Measurements from ENCODE around the gene XKR8.

The XKR8 gene

GRCh38 chr1:27959792-27960603, at the start of gene XKR8:
Gene XKR8, plus strand, starts transcription at chr1:27959973. Its CDS starts 97 bp downstream, at chr1:27960070.
- H3K4me3 Mint-ChIP-seq = peak within 1 kb of the TSS; percentile 81
- peaks cover 5% of the 10 kb centered on the region for H3K36me3 Mint-ChIP-seq (ENCODE audit: low read depth)
- peaks cover 4% of the 10 kb centered on the region for H3K27me3 Mint-ChIP-seq (ENCODE audit: low read depth)
- no peaks in the 10 kb centered on the region for H3K9me3 Mint-ChIP-seq
- H3K4me1 Mint-ChIP-seq (ENCODE audit: low read depth) = peaks cover 13% of the 10 kb centered on the region
- peak within 1 kb of the TSS; percentile 73 for H3K27ac Mint-ChIP-seq

GRCh38 chr1:27912429-27912828, 47.3 kb upstream of the XKR8 start:
- Mint-ChIP-seq H3K27ac (peak overlapping the region; percentile 76), H3K27me3 (ENCODE audit: low read depth) (peaks cover 3% of the 10 kb centered on the region), H3K36me3 (ENCODE audit: low read depth) (peaks cover 18% of the 10 kb centered on the region)

GRCh38 chr1:27915082-27915575, 44.6 kb upstream of the XKR8 start:
- peaks cover 11% of the 10 kb centered on the region for H3K36me3 Mint-ChIP-seq (ENCODE audit: low read depth)
- H3K27me3 Mint-ChIP-seq (ENCODE audit: low read depth) = peaks cover 20% of the 10 kb centered on the region
- peaks cover 5% of the 10 kb centered on the region for H3K9me3 Mint-ChIP-seq
- H3K4me3 Mint-ChIP-seq = peak overlapping the region; percentile 99
- peaks cover 14% of the 10 kb centered on the region for H3K4me1 Mint-ChIP-seq (ENCODE audit: low read depth)
- H3K27ac Mint-ChIP-seq = peak overlapping the region; percentile 99

More at GRCh38 chr1:27912429-27912828, 47.3 kb upstream of the XKR8 start:
- Mint-ChIP-seq H3K4me1 (ENCODE audit: low read depth) (peaks cover 14% of the 10 kb centered on the region), H3K9me3 (peaks cover 5% of the 10 kb centered on the region), H3K4me3 (peak overlapping the region; percentile 28)

GRCh38 chr1:27922272-27922671, 37.5 kb upstream of the XKR8 start:
- H3K4me1 Mint-ChIP-seq (ENCODE audit: low read depth) = no peaks in the 10 kb centered on the region
- H3K36me3 Mint-ChIP-seq (ENCODE audit: low read depth) = no peaks in the 10 kb centered on the region
- peaks cover 24% of the 10 kb centered on the region for H3K27me3 Mint-ChIP-seq (ENCODE audit: low read depth)
- no peak overlapping the region for H3K27ac Mint-ChIP-seq
- no peaks in the 10 kb centered on the region for H3K9me3 Mint-ChIP-seq
- no peak overlapping the region for H3K4me3 Mint-ChIP-seq

- H3K4me3 Mint-ChIP-seq = no peak overlapping the region
- H3K27ac Mint-ChIP-seq = no peak overlapping the region
- no peaks in the 10 kb centered on the region for H3K9me3 Mint-ChIP-seq
- peaks cover 1% of the 10 kb centered on the region for H3K36me3 Mint-ChIP-seq (ENCODE audit: low read depth)
- peaks cover 9% of the 10 kb centered on the region for H3K27me3 Mint-ChIP-seq (ENCODE audit: low read depth)
- peaks cover 17% of the 10 kb centered on the region for H3K4me1 Mint-ChIP-seq (ENCODE audit: low read depth)
Measured at GRCh38 chr1:27928216-27928954, 31.4 kb upstream of the XKR8 start.

GRCh38 chr1:27931184-27931583, 28.6 kb upstream of the XKR8 start:
- H3K27ac Mint-ChIP-seq = peak overlapping the region; percentile 81

GRCh38 chr1:27931759-27932158, 28.0 kb upstream of the XKR8 start:
- H3K36me3 Mint-ChIP-seq (ENCODE audit: low read depth) = peaks cover 1% of the 10 kb centered on the region
- H3K27ac Mint-ChIP-seq = no peak overlapping the region
- H3K4me3 Mint-ChIP-seq = no peak overlapping the region
- H3K9me3 Mint-ChIP-seq = no peaks in the 10 kb centered on the region
- H3K4me1 Mint-ChIP-seq (ENCODE audit: low read depth) = peaks cover 29% of the 10 kb centered on the region
- peaks cover 14% of the 10 kb centered on the region for H3K27me3 Mint-ChIP-seq (ENCODE audit: low read depth)

More at GRCh38 chr1:27931184-27931583, 28.6 kb upstream of the XKR8 start:
- H3K4me3 Mint-ChIP-seq = peak overlapping the region; percentile 12
- peaks cover 1% of the 10 kb centered on the region for H3K36me3 Mint-ChIP-seq (ENCODE audit: low read depth)
- no peaks in the 10 kb centered on the region for H3K9me3 Mint-ChIP-seq
- H3K27me3 Mint-ChIP-seq (ENCODE audit: low read depth) = peaks cover 14% of the 10 kb centered on the region
- peaks cover 29% of the 10 kb centered on the region for H3K4me1 Mint-ChIP-seq (ENCODE audit: low read depth)

- Mint-ChIP-seq H3K4me1 (ENCODE audit: low read depth) (peaks cover 35% of the 10 kb centered on the region), H3K36me3 (ENCODE audit: low read depth) (peaks cover 1% of the 10 kb centered on the region), H3K4me3 (peak within 1 kb of the TSS; percentile 61), H3K27me3 (ENCODE audit: low read depth) (peaks cover 14% of the 10 kb centered on the region), H3K9me3 (no peaks in the 10 kb centered on the region), H3K27ac (peak within 1 kb of the TSS; percentile 10)
Measured at GRCh38 chr1:27934818-27935549, 24.8 kb upstream of the XKR8 start, which contains the start of gene SMPDL3B. Gene SMPDL3B, plus strand, starts transcription at chr1:27935000. Its CDS starts 184 bp downstream, at chr1:27935184.

GRCh38 chr1:27935721-27936120, 24.1 kb upstream of the XKR8 start:
- H3K27ac Mint-ChIP-seq = peak overlapping the region; percentile 10
- peaks cover 41% of the 10 kb centered on the region for H3K4me1 Mint-ChIP-seq (ENCODE audit: low read depth)
- peak overlapping the region; percentile 61 for H3K4me3 Mint-ChIP-seq
- no peaks in the 10 kb centered on the region for H3K9me3 Mint-ChIP-seq
- peaks cover 1% of the 10 kb centered on the region for H3K36me3 Mint-ChIP-seq (ENCODE audit: low read depth)
- H3K27me3 Mint-ChIP-seq (ENCODE audit: low read depth) = peaks cover 14% of the 10 kb centered on the region

- Mint-ChIP-seq H3K27me3 (ENCODE audit: low read depth) (peaks cover 14% of the 10 kb centered on the region), H3K27ac (no peak overlapping the region), H3K36me3 (ENCODE audit: low read depth) (peaks cover 1% of the 10 kb centered on the region), H3K4me1 (ENCODE audit: low read depth) (peaks cover 38% of the 10 kb centered on the region), H3K9me3 (no peaks in the 10 kb centered on the region), H3K4me3 (no peak overlapping the region)
Measured at GRCh38 chr1:27936370-27936769, 23.4 kb upstream of the XKR8 start.

GRCh38 chr1:27937524-27937836, 22.3 kb upstream of the XKR8 start:
- Mint-ChIP-seq H3K27me3 (ENCODE audit: low read depth) (peaks cover 13% of the 10 kb centered on the region), H3K4me1 (ENCODE audit: low read depth) (peaks cover 33% of the 10 kb centered on the region), H3K27ac (no peak overlapping the region), H3K4me3 (no peak overlapping the region), H3K9me3 (no peaks in the 10 kb centered on the region), H3K36me3 (ENCODE audit: low read depth) (peaks cover 1% of the 10 kb centered on the region)

- no peak overlapping the region for H3K4me3 Mint-ChIP-seq
Measured at GRCh38 chr1:27938488-27938887, 21.3 kb upstream of the XKR8 start.

GRCh38 chr1:27940297-27940696, 19.5 kb upstream of the XKR8 start:
- no peaks in the 10 kb centered on the region for H3K9me3 Mint-ChIP-seq
- no peaks in the 10 kb centered on the region for H3K36me3 Mint-ChIP-seq (ENCODE audit: low read depth)
- H3K27me3 Mint-ChIP-seq (ENCODE audit: low read depth) = peaks cover 7% of the 10 kb centered on the region
- peak overlapping the region; percentile 69 for H3K27ac Mint-ChIP-seq
- H3K4me3 Mint-ChIP-seq = no peak overlapping the region
- peaks cover 34% of the 10 kb centered on the region for H3K4me1 Mint-ChIP-seq (ENCODE audit: low read depth)

More at GRCh38 chr1:27938488-27938887, 21.3 kb upstream of the XKR8 start:
- H3K4me1 Mint-ChIP-seq (ENCODE audit: low read depth) = peaks cover 37% of the 10 kb centered on the region
- H3K36me3 Mint-ChIP-seq (ENCODE audit: low read depth) = no peaks in the 10 kb centered on the region
- no peaks in the 10 kb centered on the region for H3K9me3 Mint-ChIP-seq
- no peak overlapping the region for H3K27ac Mint-ChIP-seq
- peaks cover 10% of the 10 kb centered on the region for H3K27me3 Mint-ChIP-seq (ENCODE audit: low read depth)

GRCh38 chr1:27940870-27941560, 18.8 kb upstream of the XKR8 start:
- Mint-ChIP-seq H3K9me3 (no peaks in the 10 kb centered on the region), H3K4me1 (ENCODE audit: low read depth) (peaks cover 30% of the 10 kb centered on the region), H3K27me3 (ENCODE audit: low read depth) (peaks cover under 1% of the 10 kb centered on the region), H3K27ac (peak overlapping the region; percentile 80), H3K36me3 (ENCODE audit: low read depth) (no peaks in the 10 kb centered on the region), H3K4me3 (no peak overlapping the region)
